GM23248 (cell line): ENCODE results near the gene CAMK1D.

ENCODE experiments used
- EZH2 ChIP-seq: fragments of 200-600 bp; sonication (generic); IDR thresholded peaks from 2 replicates; pipeline ENCODE4 v1.6.1; 2018; ENCODE audit warnings: antibody characterized with exemption, mild to moderate bottlenecking; ENCODE audit not compliant: insufficient read depth, poor library complexity, severe bottlenecking
- EZH2phosphoT487 ChIP-seq: fragments of 200-600 bp; sonication (generic); IDR thresholded peaks from 2 replicates; pipeline ENCODE4 v1.6.1; 2018; ENCODE audit warnings: antibody characterized with exemption, moderate library complexity, mild to moderate bottlenecking, low read depth; ENCODE audit not compliant: insufficient read depth

- TF ChIP-seq EZH2phosphoT487 (no peak), EZH2 (no peak)
Measured at GRCh38 chr10:12505683-12506082, 156.3 kb downstream of the CAMK1D start.
